Mononuclear cell (primary cell): ENCODE measurements around the gene KLHDC10. TPM values are rescaled to one million over a fixed set of nuclear protein-coding genes. Genes with fewer than 3 reads are reported as not detected.
A peak's percentile ranks its signal among the peaks of the same experiment; 100 is the strongest.
"Not testable (repeated sequence)": the region's sequence is repeated elsewhere in the genome, so short reads cannot be mapped to it uniquely, and the experiment has no call there.

Experiments used
- H3K27me3 ChIP-seq: 2 replicates; pipeline ENCODE4 v1.6.0; 2011; ENCODE audit warnings: low read length, control low read depth; ENCODE audit not compliant: insufficient read depth
- H3K4me1 ChIP-seq: 2 replicates; pipeline ENCODE4 v1.5.1; 2011; ENCODE audit warnings: mild to moderate bottlenecking, low read length, control low read depth; ENCODE audit not compliant: insufficient read depth
- H3K4me3 ChIP-seq: 2 replicates; pipeline ENCODE4 v1.5.1; 2011; ENCODE audit warnings: mild to moderate bottlenecking, low read length, moderate library complexity
- H3K9me3 ChIP-seq: 2 replicates; pipeline ENCODE4 v1.5.1; 2011; ENCODE audit warnings: low read depth, mild to moderate bottlenecking, control low read depth, low read length
- total RNA-seq: library from RNA; depleted of rRNA; stranded (reverse); fragments of >200 nt; gene quantifications from one replicate; pipeline ENCODE4 v1.2.3, GENCODE V29; 2012

The KLHDC10 gene
- total RNA-seq, 1 donor: 12.4 TPM

- H3K4me1 ChIP-seq: peaks cover 5% of the 10 kb centered on the region
- no peaks in the 10 kb centered on the region for H3K9me3 ChIP-seq
Measured at GRCh38 chr7:130065500-130066152, 4.7 kb upstream of the KLHDC10 start.

GRCh38 chr7:130069179-130069977 lies 956 bp upstream of the KLHDC10 start:
- Histone ChIP-seq H3K9me3 (no peaks in the 10 kb centered on the region), H3K4me3 (peak overlapping the region; percentile 68), H3K4me1 (peaks cover 35% of the 10 kb centered on the region), H3K27me3 (no peaks in the 10 kb centered on the region)

More at GRCh38 chr7:130065500-130066152, 4.7 kb upstream of the KLHDC10 start:
- H3K4me3 ChIP-seq: no peak overlapping the region
- no peaks in the 10 kb centered on the region for H3K27me3 ChIP-seq

GRCh38 chr7:130070861-130071622 lies 708 bp downstream of the KLHDC10 start:
- Histone ChIP-seq H3K4me3 (peak overlapping the region; percentile 68), H3K27me3 (no peaks in the 10 kb centered on the region), H3K9me3 (no peaks in the 10 kb centered on the region), H3K4me1 (peaks cover 35% of the 10 kb centered on the region)

- Histone ChIP-seq H3K4me3 (no peak overlapping the region), H3K27me3 (no peaks in the 10 kb centered on the region), H3K4me1 (peaks cover 35% of the 10 kb centered on the region), H3K9me3 (no peaks in the 10 kb centered on the region)
Measured at GRCh38 chr7:130071701-130072622, 1.6 kb downstream of the KLHDC10 start.

GRCh38 chr7:130079846-130080394 lies 9.6 kb downstream of the KLHDC10 start:
- H3K9me3 ChIP-seq: no peaks in the 10 kb centered on the region
- no peak overlapping the region for H3K4me3 ChIP-seq
- H3K4me1 ChIP-seq: peaks cover 10% of the 10 kb centered on the region
- no peaks in the 10 kb centered on the region for H3K27me3 ChIP-seq

GRCh38 chr7:130083497-130083896 lies 13.2 kb downstream of the KLHDC10 start:
- not testable (repeated sequence) for H3K4me3 ChIP-seq, H3K9me3 ChIP-seq, H3K27me3 ChIP-seq
- peaks cover 11% of the 10 kb centered on the region for H3K4me1 ChIP-seq

GRCh38 chr7:130084037-130084875 lies 13.9 kb downstream of the KLHDC10 start:
- H3K4me1 ChIP-seq: peaks cover 11% of the 10 kb centered on the region
- no peak overlapping the region for H3K4me3 ChIP-seq
- H3K9me3 ChIP-seq: no peaks in the 10 kb centered on the region
- no peaks in the 10 kb centered on the region for H3K27me3 ChIP-seq

GRCh38 chr7:130085235-130085634 lies 14.9 kb downstream of the KLHDC10 start:
- not testable (repeated sequence) for H3K9me3 ChIP-seq, H3K4me3 ChIP-seq, H3K27me3 ChIP-seq
- peaks cover 10% of the 10 kb centered on the region for H3K4me1 ChIP-seq

GRCh38 chr7:130086938-130087337 lies 16.6 kb downstream of the KLHDC10 start:
- Histone ChIP-seq H3K4me3 (no peak overlapping the region), H3K27me3 (no peaks in the 10 kb centered on the region), H3K9me3 (no peaks in the 10 kb centered on the region), H3K4me1 (peaks cover 8% of the 10 kb centered on the region)

- Histone ChIP-seq H3K4me3 (no peak overlapping the region), H3K9me3 (no peaks in the 10 kb centered on the region), H3K27me3 (no peaks in the 10 kb centered on the region), H3K4me1 (peaks cover 13% of the 10 kb centered on the region)
Measured at GRCh38 chr7:130087364-130087763, 17.0 kb downstream of the KLHDC10 start.

- Histone ChIP-seq H3K27me3 (no peaks in the 10 kb centered on the region), H3K4me3 (no peak overlapping the region), H3K9me3 (no peaks in the 10 kb centered on the region), H3K4me1 (peaks cover 10% of the 10 kb centered on the region)
Measured at GRCh38 chr7:130090745-130091532, 20.6 kb downstream of the KLHDC10 start.

GRCh38 chr7:130091999-130092398 lies 21.7 kb downstream of the KLHDC10 start:
- Histone ChIP-seq H3K4me3 (no peak overlapping the region), H3K4me1 (peaks cover 10% of the 10 kb centered on the region), H3K9me3 (no peaks in the 10 kb centered on the region), H3K27me3 (no peaks in the 10 kb centered on the region)

GRCh38 chr7:130092598-130092997 lies 22.3 kb downstream of the KLHDC10 start:
- Histone ChIP-seq H3K27me3 (no peaks in the 10 kb centered on the region), H3K4me1 (peaks cover 10% of the 10 kb centered on the region), H3K4me3 (no peak overlapping the region), H3K9me3 (no peaks in the 10 kb centered on the region)
